ENCODE measurements around the gene KLHL29.

GRCh38 chr2:23434721-23435121 is 49.7 kb downstream of the KLHL29 start:
- TF ChIP-seq REST (IDR thresholded peaks at IDR 0.05; ENCODE audit: low read depth): no peak
- TF ChIP-seq TCF12 (IDR thresholded peaks at IDR 0.05; ENCODE audit: low read depth): no peak
- TF ChIP-seq CEBPB (IDR thresholded peaks at IDR 0.05): no peak
- TF ChIP-seq TAF1 (IDR thresholded peaks at IDR 0.05; ENCODE audit: low read depth): no peak
- no peak for TF ChIP-seq YY1 (IDR thresholded peaks at IDR 0.05; ENCODE audit: low read depth)

All from Ishikawa (cell line).